Thymus (tissue), 11 donors: ENCODE measurements around the gene CBX4. TPM values are rescaled to one million over a fixed set of nuclear protein-coding genes. Genes with fewer than 3 reads are reported as not detected.

Experiments used
- DNase-seq, 9 donors: peaks; one replicate each; pipeline ENCODE4 v3.0.0-alpha.2; 2013; ENCODE audit warnings: low spot score in 9 of 9, low read depth in 6 of 9, missing footprints in 1 of 9
- H3K27ac ChIP-seq, 2 donors: one replicate each; pipeline ENCODE4 v1.5.1; 2013; ENCODE audit warnings: control low read depth in 1 of 2, low read depth in 1 of 2, low read length in 1 of 2, mild to moderate bottlenecking in 1 of 2, moderate library complexity in 1 of 2
- H3K27me3 ChIP-seq, 2 donors: one replicate each; pipeline ENCODE4 v1.5.1; 2013; ENCODE audit warnings: low read length in 1 of 2; ENCODE audit not compliant: control insufficient read depth in 2 of 2, insufficient read depth in 1 of 2
- H3K36me3 ChIP-seq, 2 donors: one replicate each; pipeline ENCODE4 v1.5.1; 2013; ENCODE audit warnings: low read length in 1 of 2, mild to moderate bottlenecking in 1 of 2, moderate library complexity in 1 of 2; ENCODE audit not compliant: control insufficient read depth in 2 of 2, insufficient read depth in 2 of 2
- H3K4me1 ChIP-seq, 2 donors: one replicate each; pipeline ENCODE4 v1.5.1; 2013; ENCODE audit warnings: low read length in 2 of 2; ENCODE audit not compliant: control insufficient read depth in 2 of 2, insufficient read depth in 2 of 2
- H3K4me3 ChIP-seq, 2 donors: one replicate each; pipeline ENCODE4 v1.5.1; 2013; ENCODE audit warnings: low read length in 2 of 2, control low read depth in 1 of 2, mild to moderate bottlenecking in 1 of 2
- H3K9me3 ChIP-seq, 2 donors: one replicate each; pipeline ENCODE4 v1.5.1; 2013; ENCODE audit warnings: low read length in 1 of 2, mild to moderate bottlenecking in 1 of 2; ENCODE audit not compliant: control insufficient read depth in 2 of 2, insufficient read depth in 1 of 2
- WGBS: extraction: QIAGEN DNeasy Blood & Tissue Kit; methylation state at CpG from one replicate; pipeline ENCODE4 v1.1.7; 2013; 5-methylcytosine and 5-hydroxymethylcytosine counted together
- polyA plus RNA-seq: library from polyadenylated mRNA; stranded (reverse); fragments of 200-250 nt; gene quantifications from one replicate; pipeline ENCODE4 v1.2.3, GENCODE V29; 2013
- total RNA-seq: library from RNA; stranded (reverse); fragments of 120-200 nt; gene quantifications from one replicate; pipeline ENCODE4 v1.2.4, GENCODE V29; 2013
- donor health status: healthy.

The CBX4 gene
- total and polyA plus RNA-seq, 2 donors = 26.9 to 32.1 TPM

DNA sequence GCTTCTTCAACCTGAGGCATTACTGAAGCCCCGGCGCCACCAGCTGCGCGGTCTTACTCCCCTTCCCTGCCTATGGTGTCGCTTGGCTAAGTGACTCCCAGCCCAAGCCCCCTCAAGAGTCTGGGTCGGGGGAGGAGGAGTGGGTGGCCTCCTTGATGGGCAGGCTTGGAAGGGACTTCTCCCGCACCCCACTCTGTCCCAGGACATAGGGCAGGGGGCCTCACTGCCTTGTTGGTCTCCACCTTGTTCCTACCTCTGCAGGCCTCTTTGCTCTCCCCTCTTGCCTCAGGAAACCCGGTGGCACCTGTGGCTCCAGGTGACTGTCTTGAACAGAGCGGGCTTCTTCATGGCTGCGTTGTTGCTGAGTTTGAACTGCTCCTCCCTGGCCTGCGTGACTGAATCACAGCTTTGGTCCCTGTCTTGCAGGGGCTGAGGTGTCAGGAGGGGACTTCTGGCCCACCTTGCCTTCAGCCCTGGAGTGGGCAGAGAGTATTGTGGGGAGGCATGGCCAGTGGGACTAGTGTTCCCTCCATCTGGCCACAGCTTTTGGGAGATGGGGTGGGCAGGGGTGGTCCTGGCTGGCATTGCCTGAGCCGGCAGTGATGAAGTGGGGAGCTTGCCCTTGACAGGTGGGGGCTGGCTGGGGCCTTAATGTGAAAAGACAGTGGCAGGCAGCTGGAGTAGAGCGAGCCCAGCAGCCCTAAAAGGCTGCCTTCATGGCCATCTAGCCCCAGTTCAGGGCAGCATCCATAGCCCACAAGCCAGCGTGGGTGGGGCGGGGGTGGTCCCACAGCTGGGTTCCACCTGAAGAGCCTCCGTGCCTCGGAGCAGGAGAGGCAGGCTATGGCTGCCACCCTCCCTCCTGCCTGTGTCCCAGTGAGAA, 54.0 kb downstream of the CBX4 start:
- DNase-seq = no peak
- Histone ChIP-seq H3K4me3 (no peak overlapping the region), H3K27me3 (peaks cover 33 to 41% of the 10 kb centered on the region in 2 donors), H3K27ac (no peak overlapping the region), H3K4me1 (peaks cover 13 to 36% of the 10 kb centered on the region in 2 donors), H3K36me3 (peaks cover 26 to 45% of the 10 kb centered on the region in 2 donors), H3K9me3 (peaks cover 0 to 15% of the 10 kb centered on the region in 2 donors)
- 98% methylated on average over 17 of the region's 17 CpGs for WGBS

GRCh38 chr17:79784353-79785016, 54.8 kb downstream of the CBX4 start:
- H3K4me1 ChIP-seq = peaks cover 20 to 37% of the 10 kb centered on the region in 2 donors
- H3K27ac ChIP-seq = no peak overlapping the region
- peaks cover 25 to 34% of the 10 kb centered on the region in 2 donors for H3K27me3 ChIP-seq
- no peak for DNase-seq
- H3K36me3 ChIP-seq = peaks cover 26 to 47% of the 10 kb centered on the region in 2 donors
- 97% methylated on average over 31 of the region's 31 CpGs for WGBS
- H3K4me3 ChIP-seq = no peak overlapping the region
- H3K9me3 ChIP-seq = peaks cover 0 to 7% of the 10 kb centered on the region in 2 donors

DNA sequence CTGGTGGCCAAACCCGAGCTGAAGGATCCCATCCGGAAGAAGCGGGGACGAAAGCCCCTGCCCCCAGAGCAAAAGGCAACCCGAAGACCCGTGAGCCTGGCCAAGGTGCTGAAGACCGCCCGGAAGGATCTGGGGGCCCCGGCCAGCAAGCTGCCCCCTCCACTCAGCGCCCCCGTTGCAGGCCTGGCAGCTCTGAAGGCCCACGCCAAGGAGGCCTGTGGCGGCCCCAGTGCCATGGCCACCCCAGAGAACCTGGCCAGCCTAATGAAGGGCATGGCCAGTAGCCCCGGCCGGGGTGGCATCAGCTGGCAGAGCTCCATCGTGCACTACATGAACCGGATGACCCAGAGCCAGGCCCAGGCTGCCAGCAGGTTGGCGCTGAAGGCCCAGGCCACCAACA, 55.3 kb downstream of the CBX4 start:
- H3K4me1 ChIP-seq = peaks cover 26 to 38% of the 10 kb centered on the region in 2 donors
- H3K27ac ChIP-seq = no peak overlapping the region
- peaks cover 0 to 5% of the 10 kb centered on the region in 2 donors for H3K9me3 ChIP-seq
- H3K27me3 ChIP-seq = peaks cover 20 to 32% of the 10 kb centered on the region in 2 donors
- H3K36me3 ChIP-seq = peaks cover 26 to 47% of the 10 kb centered on the region in 2 donors
- WGBS = 98% methylated on average over 18 of the region's 18 CpGs
- H3K4me3 ChIP-seq = no peak overlapping the region
- no peak for DNase-seq

Other genes starting within 250 kb of the CBX4 start
- gene RBFOX3, start 228.4 kb downstream of the CBX4 start, total RNA-seq = 0.05 TPM
- 0.39 TPM for gene RBFOX3, start 228.4 kb downstream of the CBX4 start, polyA plus RNA-seq
- 0.05 TPM for gene ENPP7, start 108.5 kb downstream of the CBX4 start, total RNA-seq
- 0.09 TPM for gene ENPP7, start 108.5 kb downstream of the CBX4 start, polyA plus RNA-seq
- gene CBX2, start 61.3 kb downstream of the CBX4 start, total RNA-seq = 12.8 TPM
- 4.4 TPM for gene CBX2, start 61.3 kb downstream of the CBX4 start, polyA plus RNA-seq
- 7.4 TPM for gene CBX8, start 42.4 kb downstream of the CBX4 start, total RNA-seq
- gene CBX8, start 42.4 kb downstream of the CBX4 start, polyA plus RNA-seq = 12.8 TPM
- 3.7 TPM for gene TBC1D16, start 196.4 kb upstream of the CBX4 start, total RNA-seq
- gene TBC1D16, start 196.4 kb upstream of the CBX4 start, polyA plus RNA-seq = 4.2 TPM
- 0.57 TPM for gene CCDC40, start 197.2 kb upstream of the CBX4 start, total RNA-seq
- gene CCDC40, start 197.2 kb upstream of the CBX4 start, polyA plus RNA-seq = 1.5 TPM